Activated T-helper 2 cell treated with anti-CD3 and anti-CD28 coated beads, Interferon-gamma antibody, Interleukin-2, Interleukin-4, amounts not matched to agents 10 μg/mL and 5 μg/mL and 100 μg/mL, durations not matched to agents 14 hours and 24 hours and 36 hours (primary cell): Measurements from ENCODE around the gene SCGB2B2. TPM values are rescaled to one million over a fixed set of nuclear protein-coding genes. Genes with fewer than 3 reads are reported as not detected.

ENCODE experiments used
- DNase-seq: peaks from one replicate; pipeline ENCODE4 v3.0.0; 2021; ENCODE audit warnings: low spot score
- H3K27ac Mint-ChIP-seq: one replicate; pipeline ENCODE4 v1.8.0; 2021; ENCODE audit warnings: mixed read lengths
- H3K27me3 Mint-ChIP-seq: one replicate; pipeline ENCODE4 v1.8.0; 2021; ENCODE audit warnings: low read depth, mixed read lengths
- H3K36me3 Mint-ChIP-seq: one replicate; pipeline ENCODE4 v1.8.0; 2021; ENCODE audit warnings: low read depth, mixed read lengths
- H3K4me1 Mint-ChIP-seq: one replicate; pipeline ENCODE4 v1.8.0; 2021; ENCODE audit warnings: low read depth, mixed read lengths
- H3K4me3 Mint-ChIP-seq: one replicate; pipeline ENCODE4 v1.8.0; 2021; ENCODE audit warnings: low read depth, mild to moderate bottlenecking, moderate library complexity, mixed read lengths
- H3K9me3 Mint-ChIP-seq: one replicate; pipeline ENCODE4 v1.8.0; 2021; ENCODE audit warnings: mixed read lengths
- intact Hi-C: fragments of 100-400 bp; cut with micrococcal nuclease; formaldehyde crosslinking; loops from one replicate; pipeline ENCODE4 v1.15.1; 2023
- total RNA-seq: library from RNA; stranded (reverse); gene quantifications from 2 replicates; pipeline ENCODE4 v1.2.3, GENCODE V29; 2022

The SCGB2B2 gene
- 0.14 and 0.30 TPM in 2 replicates for total RNA-seq

- H3K4me1 Mint-ChIP-seq, result peaks cover 23% of the 10 kb centered on the region
- H3K9me3 Mint-ChIP-seq, result peaks cover 42% of the 10 kb centered on the region
- H3K4me3 Mint-ChIP-seq, result peak within 1 kb of the TSS; percentile 93
- peaks cover 8% of the 10 kb centered on the region for H3K27me3 Mint-ChIP-seq
- peak within 1 kb of the TSS; percentile 99 for H3K27ac Mint-ChIP-seq
- peaks cover 61% of the 10 kb centered on the region for H3K36me3 Mint-ChIP-seq
- no peak for DNase-seq
- intact Hi-C loops, result loop anchor here (1.0 to 10.0 kb wide), 3 partner anchors 56 to 502 kb away; partner anchors contain the start of genes GRAMD1A and LSM14A
These were observed at the start of gene SCGB2B2 for GRCh38 chr19:34676697-34677385. Gene SCGB2B2 (minus strand): TSS chr19:34677159. CDS start chr19:34594563, 82,596 bp downstream.

- H3K36me3 Mint-ChIP-seq, result no peaks in the 10 kb centered on the region
- H3K4me1 Mint-ChIP-seq, result no peaks in the 10 kb centered on the region
- H3K9me3 Mint-ChIP-seq, result no peaks in the 10 kb centered on the region
- peaks cover 5% of the 10 kb centered on the region for H3K27me3 Mint-ChIP-seq
- no peak overlapping the region for H3K4me3 Mint-ChIP-seq
- intact Hi-C loops, result no loop called here
- no peak overlapping the region for H3K27ac Mint-ChIP-seq
- no peak for DNase-seq
These were observed 48.4 kb upstream of the SCGB2B2 start for GRCh38 chr19:34725400-34725799.

- intact Hi-C loops, result no loop called here
- Mint-ChIP-seq H3K4me3 (no peak overlapping the region), H3K36me3 (no peaks in the 10 kb centered on the region), H3K9me3 (no peaks in the 10 kb centered on the region), H3K4me1 (no peaks in the 10 kb centered on the region), H3K27ac (no peak overlapping the region), H3K27me3 (peaks cover 5% of the 10 kb centered on the region)
- no peak for DNase-seq
These were observed 45.4 kb upstream of the SCGB2B2 start for GRCh38 chr19:34722353-34722752.

- Mint-ChIP-seq H3K4me3 (no peak overlapping the region), H3K27ac (no peak overlapping the region), H3K27me3 (peaks cover 3% of the 10 kb centered on the region), H3K4me1 (peaks cover 1% of the 10 kb centered on the region), H3K9me3 (peaks cover 28% of the 10 kb centered on the region), H3K36me3 (peaks cover 3% of the 10 kb centered on the region)
- intact Hi-C loops, result no loop called here
- no peak for DNase-seq
These were observed 38.4 kb upstream of the SCGB2B2 start for GRCh38 chr19:34715357-34715756.

- intact Hi-C loops, result loop anchor here (2.0 kb wide), 1 partner anchor 212 kb away; no protein-coding TSS in a partner anchor
- peaks cover 3% of the 10 kb centered on the region for H3K36me3 Mint-ChIP-seq
- H3K9me3 Mint-ChIP-seq, result peaks cover 28% of the 10 kb centered on the region
- no peak overlapping the region for H3K4me3 Mint-ChIP-seq
- no peak overlapping the region for H3K27ac Mint-ChIP-seq
- DNase-seq, result no peak
- H3K4me1 Mint-ChIP-seq, result peaks cover 1% of the 10 kb centered on the region
- H3K27me3 Mint-ChIP-seq, result peaks cover 3% of the 10 kb centered on the region
These were observed 36.3 kb upstream of the SCGB2B2 start for GRCh38 chr19:34713262-34713637.

- Mint-ChIP-seq H3K27me3 (peaks cover 3% of the 10 kb centered on the region), H3K4me3 (no peak overlapping the region), H3K4me1 (peaks cover 1% of the 10 kb centered on the region), H3K36me3 (peaks cover 3% of the 10 kb centered on the region), H3K27ac (no peak overlapping the region), H3K9me3 (peaks cover 28% of the 10 kb centered on the region)
- intact Hi-C loops, result loop anchor here (1.0 to 2.0 kb wide), 2 partner anchors 73 to 212 kb away; no protein-coding TSS in a partner anchor
- peak; percentile 33 for DNase-seq
These were observed 35.7 kb upstream of the SCGB2B2 start for GRCh38 chr19:34712395-34713261.

- Mint-ChIP-seq H3K4me3 (no peak overlapping the region), H3K27ac (no peak overlapping the region), H3K9me3 (peaks cover 28% of the 10 kb centered on the region), H3K4me1 (peaks cover 1% of the 10 kb centered on the region), H3K27me3 (peaks cover 3% of the 10 kb centered on the region), H3K36me3 (peaks cover 3% of the 10 kb centered on the region)
- DNase-seq, result no peak
- intact Hi-C loops, result loop anchor here (1.0 to 2.0 kb wide), 2 partner anchors 73 to 211 kb away; no protein-coding TSS in a partner anchor
These were observed 34.9 kb upstream of the SCGB2B2 start for GRCh38 chr19:34711890-34712289.

- Mint-ChIP-seq H3K4me1 (peaks cover 1% of the 10 kb centered on the region), H3K27ac (no peak overlapping the region), H3K27me3 (no peaks in the 10 kb centered on the region), H3K9me3 (peaks cover 8% of the 10 kb centered on the region), H3K4me3 (no peak overlapping the region), H3K36me3 (no peaks in the 10 kb centered on the region)
- DNase-seq, result no peak
- intact Hi-C loops, result no loop called here
These were observed 30.7 kb upstream of the SCGB2B2 start for GRCh38 chr19:34707661-34708060.

- Mint-ChIP-seq H3K36me3 (no peaks in the 10 kb centered on the region), H3K4me3 (no peak overlapping the region), H3K9me3 (peaks cover 34% of the 10 kb centered on the region), H3K27ac (no peak overlapping the region), H3K27me3 (no peaks in the 10 kb centered on the region), H3K4me1 (no peaks in the 10 kb centered on the region)
- intact Hi-C loops, result no loop called here
- DNase-seq, result no peak
These were observed 15.6 kb upstream of the SCGB2B2 start for GRCh38 chr19:34692549-34692948.

- Mint-ChIP-seq H3K36me3 (peaks cover 10% of the 10 kb centered on the region), H3K27ac (no peak overlapping the region), H3K4me3 (no peak overlapping the region), H3K4me1 (no peaks in the 10 kb centered on the region), H3K9me3 (peaks cover 56% of the 10 kb centered on the region), H3K27me3 (no peaks in the 10 kb centered on the region)
- intact Hi-C loops, result no loop called here
- DNase-seq, result no peak
These were observed 13.4 kb upstream of the SCGB2B2 start for GRCh38 chr19:34690372-34690771.

- DNase-seq, result no peak
- Mint-ChIP-seq H3K4me3 (no peak overlapping the region), H3K27me3 (no peaks in the 10 kb centered on the region), H3K9me3 (peaks cover 65% of the 10 kb centered on the region), H3K27ac (no peak overlapping the region), H3K36me3 (peaks cover 28% of the 10 kb centered on the region), H3K4me1 (no peaks in the 10 kb centered on the region)
- intact Hi-C loops, result no loop called here
These were observed 11.6 kb upstream of the SCGB2B2 start for GRCh38 chr19:34688592-34688991.

GRCh38 chr19:34687348-34687747 is 10.4 kb upstream of the SCGB2B2 start:
- Mint-ChIP-seq H3K27me3 (no peaks in the 10 kb centered on the region), H3K27ac (no peak overlapping the region), H3K36me3 (peaks cover 39% of the 10 kb centered on the region), H3K9me3 (peaks cover 73% of the 10 kb centered on the region), H3K4me3 (no peak overlapping the region), H3K4me1 (no peaks in the 10 kb centered on the region)
- DNase-seq, result no peak
- intact Hi-C loops, result no loop called here

GRCh38 chr19:34686455-34686854 is 9.5 kb upstream of the SCGB2B2 start:
- peaks cover 71% of the 10 kb centered on the region for H3K9me3 Mint-ChIP-seq
- intact Hi-C loops, result no loop called here
- H3K36me3 Mint-ChIP-seq, result peaks cover 48% of the 10 kb centered on the region

More at GRCh38 chr19:34686455-34686854, 9.5 kb upstream of the SCGB2B2 start:
- no peaks in the 10 kb centered on the region for H3K4me1 Mint-ChIP-seq
- H3K4me3 Mint-ChIP-seq, result no peak overlapping the region
- H3K27me3 Mint-ChIP-seq, result no peaks in the 10 kb centered on the region
- no peak overlapping the region for H3K27ac Mint-ChIP-seq
- no peak for DNase-seq
